ENCODE data around the gene DDAH1. TPM values are rescaled to one million over a fixed set of nuclear protein-coding genes. Genes with fewer than 3 reads are reported as not detected.

DDAH1 gene
- total RNA-seq, 1 experiment from 2014 or later = 22.8 TPM

DNA sequence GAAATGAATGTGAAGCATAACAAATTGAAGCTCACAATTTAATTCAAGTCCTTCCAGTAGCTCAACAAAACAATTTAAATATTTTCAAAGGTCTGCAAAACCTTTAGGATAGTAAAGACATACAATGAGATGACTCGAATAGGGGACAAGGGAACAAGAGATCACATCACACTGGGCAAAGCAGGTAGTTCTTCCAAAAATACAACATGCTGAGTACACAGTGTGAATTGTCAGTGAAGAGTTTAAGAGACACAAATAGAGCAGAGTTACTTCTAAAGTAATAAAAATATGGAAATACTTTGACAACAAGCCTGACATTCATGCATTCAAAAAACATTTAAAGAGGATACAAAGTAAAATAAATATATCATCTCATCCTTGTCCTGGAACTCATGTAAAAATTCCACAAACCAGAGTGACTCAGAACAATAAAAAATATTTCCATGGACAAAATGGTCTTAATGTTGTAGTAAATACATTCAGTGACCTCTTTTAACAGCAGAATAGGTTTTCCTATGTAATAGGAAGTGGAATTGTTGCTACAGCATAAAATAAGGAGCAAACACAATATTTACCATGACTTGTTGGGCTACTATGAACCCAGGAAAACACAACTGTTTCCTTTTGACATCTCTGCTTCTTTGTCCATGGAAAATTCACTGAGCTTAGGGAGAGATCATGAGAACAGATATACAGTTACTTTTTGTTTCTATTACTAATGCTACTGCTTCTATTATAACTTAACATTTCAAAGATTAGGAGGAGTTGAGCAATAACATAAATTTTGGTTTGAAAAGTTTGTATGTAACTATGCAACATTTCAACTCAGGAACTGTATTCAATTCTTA, 104.9 kb downstream of the DDAH1 start:
- no peaks in the 10 kb centered on the region for H3K4me1 Mint-ChIP-seq

DNA sequence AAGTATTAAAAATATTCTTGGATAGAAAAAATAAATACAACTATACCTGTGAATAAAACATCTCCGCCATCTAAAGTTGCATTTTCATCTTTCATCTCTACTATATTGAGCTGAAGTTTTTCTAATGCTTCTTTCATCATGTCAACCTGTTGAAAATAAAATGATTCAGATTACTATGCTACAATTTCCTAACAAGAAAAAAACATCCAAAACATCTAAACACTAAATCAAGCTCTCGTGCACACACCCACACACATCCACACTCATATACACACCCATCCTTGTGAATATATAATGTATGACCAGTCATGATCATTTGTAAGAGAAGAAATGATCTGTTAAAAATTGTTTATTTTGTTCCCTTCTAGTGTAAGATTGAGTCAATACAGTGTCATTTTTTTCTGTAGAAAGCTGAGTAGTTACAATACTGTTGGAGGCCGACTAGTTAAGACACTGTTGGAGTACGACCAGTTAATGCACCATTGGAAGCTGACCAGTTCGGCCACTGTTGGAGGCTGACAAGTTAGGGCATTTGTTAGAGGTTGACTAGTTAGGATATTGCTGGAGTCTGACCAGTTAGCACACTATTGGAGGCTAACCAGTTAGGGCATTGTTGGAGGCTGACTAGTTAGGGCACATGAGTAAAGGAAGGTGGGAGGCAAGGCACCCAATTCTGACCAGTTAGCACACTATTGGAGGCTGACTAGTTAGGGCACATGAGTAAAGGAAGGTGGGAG, 106.1 kb downstream of the DDAH1 start:
- no peaks in the 10 kb centered on the region for H3K9me3 Mint-ChIP-seq
- ATAC-seq (no peak), DNase-seq (ENCODE audit: low spot score) (no peak)
- no peaks in the 10 kb centered on the region; the same call in 1 of the 2 replicates for H3K27me3 Mint-ChIP-seq (ENCODE audit: low read depth)
- no peak overlapping the region for H3K27ac Mint-ChIP-seq
- ChIA-PET POLR2A (no interaction called here), CTCF (no interaction called here)
- no peak overlapping the region for H3K4me3 Mint-ChIP-seq
- H3K36me3 Mint-ChIP-seq = no peaks in the 10 kb centered on the region
- H3K4me1 Mint-ChIP-seq = peaks cover 4% of the 10 kb centered on the region
- TF ChIP-seq, protein P1, sequence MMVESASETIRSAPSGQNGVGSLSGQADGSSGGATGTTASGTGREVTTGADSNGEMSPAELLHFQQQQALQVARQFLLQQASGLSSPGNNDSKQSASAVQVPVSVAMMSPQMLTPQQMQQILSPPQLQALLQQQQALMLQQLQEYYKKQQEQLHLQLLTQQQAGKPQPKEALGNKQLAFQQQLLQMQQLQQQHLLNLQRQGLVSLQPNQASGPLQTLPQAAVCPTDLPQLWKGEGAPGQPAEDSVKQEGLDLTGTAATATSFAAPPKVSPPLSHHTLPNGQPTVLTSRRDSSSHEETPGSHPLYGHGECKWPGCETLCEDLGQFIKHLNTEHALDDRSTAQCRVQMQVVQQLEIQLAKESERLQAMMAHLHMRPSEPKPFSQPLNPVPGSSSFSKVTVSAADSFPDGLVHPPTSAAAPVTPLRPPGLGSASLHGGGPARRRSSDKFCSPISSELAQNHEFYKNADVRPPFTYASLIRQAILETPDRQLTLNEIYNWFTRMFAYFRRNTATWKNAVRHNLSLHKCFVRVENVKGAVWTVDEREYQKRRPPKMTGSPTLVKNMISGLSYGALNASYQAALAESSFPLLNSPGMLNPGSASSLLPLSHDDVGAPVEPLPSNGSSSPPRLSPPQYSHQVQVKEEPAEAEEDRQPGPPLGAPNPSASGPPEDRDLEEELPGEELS (CRISPR knock-in tag; IDR thresholded peaks at IDR 0.05) = no peak
- TF ChIP-seq ZBTB21 (CRISPR knock-in tag; IDR thresholded peaks at IDR 0.05; ENCODE audit: borderline replicate concordance) (no peak), RELA (CRISPR knock-in tag; IDR thresholded peaks at IDR 0.05; ENCODE audit: borderline replicate concordance) (no peak), NR2C2 (CRISPR knock-in tag; IDR thresholded peaks at IDR 0.05) (no peak), CBFB (CRISPR knock-in tag; IDR thresholded peaks at IDR 0.05; ENCODE audit: low read depth) (no peak), TEAD4 (CRISPR knock-in tag; IDR thresholded peaks at IDR 0.05) (no peak)
- TF ChIP-seq, protein P2, sequence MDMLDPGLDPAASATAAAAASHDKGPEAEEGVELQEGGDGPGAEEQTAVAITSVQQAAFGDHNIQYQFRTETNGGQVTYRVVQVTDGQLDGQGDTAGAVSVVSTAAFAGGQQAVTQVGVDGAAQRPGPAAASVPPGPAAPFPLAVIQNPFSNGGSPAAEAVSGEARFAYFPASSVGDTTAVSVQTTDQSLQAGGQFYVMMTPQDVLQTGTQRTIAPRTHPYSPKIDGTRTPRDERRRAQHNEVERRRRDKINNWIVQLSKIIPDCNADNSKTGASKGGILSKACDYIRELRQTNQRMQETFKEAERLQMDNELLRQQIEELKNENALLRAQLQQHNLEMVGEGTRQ (CRISPR knock-in tag; IDR thresholded peaks at IDR 0.05) = no peak
- TF ChIP-seq, protein P3, sequence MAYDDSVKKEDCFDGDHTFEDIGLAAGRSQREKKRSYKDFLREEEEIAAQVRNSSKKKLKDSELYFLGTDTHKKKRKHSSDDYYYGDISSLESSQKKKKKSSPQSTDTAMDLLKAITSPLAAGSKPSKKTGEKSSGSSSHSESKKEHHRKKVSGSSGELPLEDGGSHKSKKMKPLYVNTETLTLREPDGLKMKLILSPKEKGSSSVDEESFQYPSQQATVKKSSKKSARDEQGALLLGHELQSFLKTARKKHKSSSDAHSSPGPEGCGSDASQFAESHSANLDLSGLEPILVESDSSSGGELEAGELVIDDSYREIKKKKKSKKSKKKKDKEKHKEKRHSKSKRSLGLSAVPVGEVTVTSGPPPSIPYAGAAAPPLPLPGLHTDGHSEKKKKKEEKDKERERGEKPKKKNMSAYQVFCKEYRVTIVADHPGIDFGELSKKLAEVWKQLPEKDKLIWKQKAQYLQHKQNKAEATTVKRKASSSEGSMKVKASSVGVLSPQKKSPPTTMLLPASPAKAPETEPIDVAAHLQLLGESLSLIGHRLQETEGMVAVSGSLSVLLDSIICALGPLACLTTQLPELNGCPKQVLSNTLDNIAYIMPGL (CRISPR knock-in tag; IDR thresholded peaks at IDR 0.05) = no peak
- TF ChIP-seq, protein P4, sequence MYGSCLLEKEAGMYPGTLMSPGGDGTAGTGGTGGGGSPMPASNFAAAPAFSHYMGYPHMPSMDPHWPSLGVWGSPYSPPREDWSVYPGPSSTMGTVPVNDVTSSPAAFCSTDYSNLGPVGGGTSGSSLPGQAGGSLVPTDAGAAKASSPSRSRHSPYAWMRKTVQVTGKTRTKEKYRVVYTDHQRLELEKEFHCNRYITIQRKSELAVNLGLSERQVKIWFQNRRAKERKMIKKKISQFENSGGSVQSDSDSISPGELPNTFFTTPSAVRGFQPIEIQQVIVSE (CRISPR knock-in tag; IDR thresholded peaks at IDR 0.05; ENCODE audit: borderline replicate concordance) = no peak
- TF ChIP-seq, protein P5, sequence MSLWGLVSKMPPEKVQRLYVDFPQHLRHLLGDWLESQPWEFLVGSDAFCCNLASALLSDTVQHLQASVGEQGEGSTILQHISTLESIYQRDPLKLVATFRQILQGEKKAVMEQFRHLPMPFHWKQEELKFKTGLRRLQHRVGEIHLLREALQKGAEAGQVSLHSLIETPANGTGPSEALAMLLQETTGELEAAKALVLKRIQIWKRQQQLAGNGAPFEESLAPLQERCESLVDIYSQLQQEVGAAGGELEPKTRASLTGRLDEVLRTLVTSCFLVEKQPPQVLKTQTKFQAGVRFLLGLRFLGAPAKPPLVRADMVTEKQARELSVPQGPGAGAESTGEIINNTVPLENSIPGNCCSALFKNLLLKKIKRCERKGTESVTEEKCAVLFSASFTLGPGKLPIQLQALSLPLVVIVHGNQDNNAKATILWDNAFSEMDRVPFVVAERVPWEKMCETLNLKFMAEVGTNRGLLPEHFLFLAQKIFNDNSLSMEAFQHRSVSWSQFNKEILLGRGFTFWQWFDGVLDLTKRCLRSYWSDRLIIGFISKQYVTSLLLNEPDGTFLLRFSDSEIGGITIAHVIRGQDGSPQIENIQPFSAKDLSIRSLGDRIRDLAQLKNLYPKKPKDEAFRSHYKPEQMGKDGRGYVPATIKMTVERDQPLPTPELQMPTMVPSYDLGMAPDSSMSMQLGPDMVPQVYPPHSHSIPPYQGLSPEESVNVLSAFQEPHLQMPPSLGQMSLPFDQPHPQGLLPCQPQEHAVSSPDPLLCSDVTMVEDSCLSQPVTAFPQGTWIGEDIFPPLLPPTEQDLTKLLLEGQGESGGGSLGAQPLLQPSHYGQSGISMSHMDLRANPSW (CRISPR knock-in tag; conservative IDR thresholded peaks at IDR 0.05; ENCODE audit: low read depth) = no peak
- TF ChIP-seq, protein P6, sequence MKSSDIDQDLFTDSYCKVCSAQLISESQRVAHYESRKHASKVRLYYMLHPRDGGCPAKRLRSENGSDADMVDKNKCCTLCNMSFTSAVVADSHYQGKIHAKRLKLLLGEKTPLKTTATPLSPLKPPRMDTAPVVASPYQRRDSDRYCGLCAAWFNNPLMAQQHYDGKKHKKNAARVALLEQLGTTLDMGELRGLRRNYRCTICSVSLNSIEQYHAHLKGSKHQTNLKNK (CRISPR knock-in tag; IDR thresholded peaks at IDR 0.05) = no peak

More for the DNA sequence above, 104.9 kb downstream of the DDAH1 start:
- Mint-ChIP-seq H3K27me3 (ENCODE audit: low read depth) (no peaks in the 10 kb centered on the region; the same call in 1 of the 2 replicates), H3K27ac (no peak overlapping the region), H3K9me3 (no peaks in the 10 kb centered on the region), H3K4me3 (no peak overlapping the region), H3K36me3 (no peaks in the 10 kb centered on the region)
- ChIA-PET POLR2A (no interaction called here), CTCF (interaction anchor here (1.6 kb wide), 1 partner anchor 52 kb away, joined by 4 read pairs; no protein-coding TSS in a partner anchor)
- DNase-seq (ENCODE audit: low spot score) (no peak), ATAC-seq (no peak)
- TF ChIP-seq ZNF219 (CRISPR knock-in tag; IDR thresholded peaks at IDR 0.05; ENCODE audit: borderline replicate concordance) (no peak), ETV6 (CRISPR knock-in tag; IDR thresholded peaks at IDR 0.05) (no peak)
- TF ChIP-seq, protein P7, sequence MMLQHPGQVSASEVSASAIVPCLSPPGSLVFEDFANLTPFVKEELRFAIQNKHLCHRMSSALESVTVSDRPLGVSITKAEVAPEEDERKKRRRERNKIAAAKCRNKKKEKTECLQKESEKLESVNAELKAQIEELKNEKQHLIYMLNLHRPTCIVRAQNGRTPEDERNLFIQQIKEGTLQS (CRISPR knock-in tag; conservative IDR thresholded peaks at IDR 0.05) = no peak
- TF ChIP-seq, protein P4 (CRISPR knock-in tag; IDR thresholded peaks at IDR 0.05; ENCODE audit: borderline replicate concordance) = no peak
- TF ChIP-seq, protein P8, sequence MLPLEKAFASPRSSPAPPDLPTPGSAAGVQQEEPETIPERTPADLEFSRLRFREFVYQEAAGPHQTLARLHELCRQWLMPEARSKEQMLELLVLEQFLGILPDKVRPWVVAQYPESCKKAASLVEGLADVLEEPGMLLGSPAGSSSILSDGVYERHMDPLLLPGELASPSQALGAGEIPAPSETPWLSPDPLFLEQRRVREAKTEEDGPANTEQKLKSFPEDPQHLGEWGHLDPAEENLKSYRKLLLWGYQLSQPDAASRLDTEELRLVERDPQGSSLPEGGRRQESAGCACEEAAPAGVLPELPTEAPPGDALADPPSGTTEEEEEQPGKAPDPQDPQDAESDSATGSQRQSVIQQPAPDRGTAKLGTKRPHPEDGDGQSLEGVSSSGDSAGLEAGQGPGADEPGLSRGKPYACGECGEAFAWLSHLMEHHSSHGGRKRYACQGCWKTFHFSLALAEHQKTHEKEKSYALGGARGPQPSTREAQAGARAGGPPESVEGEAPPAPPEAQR (CRISPR knock-in tag; IDR thresholded peaks at IDR 0.05) = no peak
- TF ChIP-seq, protein P2 (CRISPR knock-in tag; IDR thresholded peaks at IDR 0.05) = no peak
- TF ChIP-seq, protein P9, sequence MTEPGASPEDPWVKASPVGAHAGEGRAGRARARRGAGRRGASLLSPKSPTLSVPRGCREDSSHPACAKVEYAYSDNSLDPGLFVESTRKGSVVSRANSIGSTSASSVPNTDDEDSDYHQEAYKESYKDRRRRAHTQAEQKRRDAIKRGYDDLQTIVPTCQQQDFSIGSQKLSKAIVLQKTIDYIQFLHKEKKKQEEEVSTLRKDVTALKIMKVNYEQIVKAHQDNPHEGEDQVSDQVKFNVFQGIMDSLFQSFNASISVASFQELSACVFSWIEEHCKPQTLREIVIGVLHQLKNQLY (CRISPR knock-in tag; IDR thresholded peaks at IDR 0.05) = no peak

All from WTC11 (cell line).